Fibroblast of mammary gland (primary cell): ENCODE data around the gene STIM2.
A peak's percentile ranks its signal among the peaks of the same experiment; 100 is the strongest.

Experiments
- DNase-seq: peaks from one replicate; pipeline ENCODE4 v3.0.0-alpha.2; 2010; ENCODE audit warnings: low read depth
- H3K4me3 ChIP-seq: 2 replicates; pipeline ENCODE4 v1.5.1; 2011; ENCODE audit warnings: low read depth, mild to moderate bottlenecking, low read length, moderate library complexity; ENCODE audit not compliant: control insufficient read depth
- CTCF ChIP-seq: conservative IDR thresholded peaks from 2 replicates; pipeline ENCODE4 v1.5.1; 2011; ENCODE audit warnings: low read depth, low read length, inconsistent platforms; ENCODE audit not compliant: control insufficient read depth, insufficient read depth

The STIM2 gene

GRCh38 chr4:27062256-27062655, 201.6 kb downstream of the STIM2 start:
- peak; percentile 18 for DNase-seq
- H3K4me3 ChIP-seq, result no peak overlapping the region
- no peak for TF ChIP-seq CTCF

DNA sequence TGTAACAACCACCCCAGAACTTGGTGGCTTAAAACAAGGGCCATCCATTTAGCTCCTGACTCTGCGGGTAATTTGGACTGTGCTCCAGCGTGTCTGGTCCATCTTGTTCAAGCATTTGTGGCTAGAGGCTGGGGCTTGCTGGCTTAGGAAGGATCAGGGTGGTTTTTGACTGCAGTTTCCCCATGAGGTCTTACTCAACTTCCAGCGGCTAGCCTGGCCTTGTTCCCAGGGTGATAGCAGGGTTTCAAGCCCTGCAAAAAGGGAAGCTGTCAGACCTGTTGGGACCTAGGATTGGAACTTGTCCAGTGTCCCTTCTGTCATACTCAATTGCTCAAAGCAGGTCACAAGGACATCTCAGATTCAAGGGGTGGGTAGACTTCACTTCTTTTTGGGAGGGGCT, 205.9 kb downstream of the STIM2 start:
- DNase-seq, result peak; percentile 5
- no peak overlapping the region for H3K4me3 ChIP-seq
- TF ChIP-seq CTCF, result no peak

GRCh38 chr4:27068151-27068867, 207.7 kb downstream of the STIM2 start:
- H3K4me3 ChIP-seq, result no peak overlapping the region
- TF ChIP-seq CTCF, result no peak
- DNase-seq, result no peak
